Measurements from ENCODE around the gene AIRE. TPM values are rescaled to one million over a fixed set of nuclear protein-coding genes. Genes with fewer than 3 reads are reported as not detected.

AIRE gene
- total RNA-seq, 1 donor from 2014 or later = not detected

DNA sequence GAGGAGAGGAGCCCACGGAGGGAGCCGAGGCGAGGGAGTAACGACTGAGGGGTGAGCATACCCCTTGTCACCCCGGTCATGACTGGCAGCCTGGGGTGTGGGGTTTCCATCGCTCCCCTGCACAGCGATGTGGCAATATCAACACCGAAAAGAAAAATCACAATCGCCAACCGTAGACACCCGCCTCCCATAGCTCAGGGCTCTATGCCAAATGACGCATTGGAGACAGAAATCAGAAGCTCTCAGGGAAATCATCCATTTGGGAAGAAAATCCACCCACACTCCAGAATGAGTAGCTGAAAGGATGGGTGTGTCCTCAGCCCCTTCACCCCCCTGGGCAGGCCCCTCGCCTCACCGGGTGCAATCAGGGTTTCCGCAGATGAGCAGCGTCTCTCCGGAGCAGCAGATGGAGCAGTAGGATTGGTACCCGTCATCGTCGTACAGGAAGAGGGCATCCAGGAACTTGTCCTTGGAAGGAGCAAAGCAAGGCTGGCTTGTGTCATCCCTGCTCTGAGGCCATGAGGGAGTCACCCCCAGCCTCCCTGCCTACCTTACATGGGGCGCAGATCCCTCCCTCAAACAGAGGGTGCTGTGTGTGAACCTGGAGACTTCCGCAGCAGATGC lies 26.5 kb upstream of the AIRE start:
- peaks cover 10% of the 10 kb centered on the region for H3K9me3 Mint-ChIP-seq
- no peak overlapping the region for H3K4me3 ChIP-seq
- H3K36me3 Mint-ChIP-seq = no peaks in the 10 kb centered on the region
- H3K4me2 ChIP-seq = no peak overlapping the region
- H3K27me3 ChIP-seq = no peaks in the 10 kb centered on the region
- H3K4me1 ChIP-seq = peaks cover 11% of the 10 kb centered on the region
- no peak for DNase-seq (ENCODE audit: low spot score)
- TF ChIP-seq, protein P1, sequence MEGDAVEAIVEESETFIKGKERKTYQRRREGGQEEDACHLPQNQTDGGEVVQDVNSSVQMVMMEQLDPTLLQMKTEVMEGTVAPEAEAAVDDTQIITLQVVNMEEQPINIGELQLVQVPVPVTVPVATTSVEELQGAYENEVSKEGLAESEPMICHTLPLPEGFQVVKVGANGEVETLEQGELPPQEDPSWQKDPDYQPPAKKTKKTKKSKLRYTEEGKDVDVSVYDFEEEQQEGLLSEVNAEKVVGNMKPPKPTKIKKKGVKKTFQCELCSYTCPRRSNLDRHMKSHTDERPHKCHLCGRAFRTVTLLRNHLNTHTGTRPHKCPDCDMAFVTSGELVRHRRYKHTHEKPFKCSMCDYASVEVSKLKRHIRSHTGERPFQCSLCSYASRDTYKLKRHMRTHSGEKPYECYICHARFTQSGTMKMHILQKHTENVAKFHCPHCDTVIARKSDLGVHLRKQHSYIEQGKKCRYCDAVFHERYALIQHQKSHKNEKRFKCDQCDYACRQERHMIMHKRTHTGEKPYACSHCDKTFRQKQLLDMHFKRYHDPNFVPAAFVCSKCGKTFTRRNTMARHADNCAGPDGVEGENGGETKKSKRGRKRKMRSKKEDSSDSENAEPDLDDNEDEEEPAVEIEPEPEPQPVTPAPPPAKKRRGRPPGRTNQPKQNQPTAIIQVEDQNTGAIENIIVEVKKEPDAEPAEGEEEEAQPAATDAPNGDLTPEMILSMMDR (IDR thresholded peaks at IDR 0.05) = no peak
- peaks cover 11% of the 10 kb centered on the region for H3K27me3 Mint-ChIP-seq (ENCODE audit: insufficient read depth, low read depth)
- peaks cover 9% of the 10 kb centered on the region for H3F3A ChIP-seq (ENCODE audit: low read depth)
- H3K9me3 ChIP-seq (ENCODE audit: low read depth) = no peaks in the 10 kb centered on the region
- no peak overlapping the region for H3K27ac ChIP-seq
- no peaks in the 10 kb centered on the region for H3K36me3 ChIP-seq
- no peak overlapping the region for H3K27ac Mint-ChIP-seq
- H2AFZ ChIP-seq (replicated peaks) = no peak overlapping the region
- no peaks in the 10 kb centered on the region for H4K20me1 ChIP-seq (ENCODE audit: low read depth)
- H3K4me1 Mint-ChIP-seq = peaks cover 5% of the 10 kb centered on the region
- no peak overlapping the region for H3K9ac ChIP-seq
- H3K79me2 ChIP-seq (ENCODE audit: low read depth) = no peaks in the 10 kb centered on the region
- no peak overlapping the region for H3K4me3 Mint-ChIP-seq

DNA sequence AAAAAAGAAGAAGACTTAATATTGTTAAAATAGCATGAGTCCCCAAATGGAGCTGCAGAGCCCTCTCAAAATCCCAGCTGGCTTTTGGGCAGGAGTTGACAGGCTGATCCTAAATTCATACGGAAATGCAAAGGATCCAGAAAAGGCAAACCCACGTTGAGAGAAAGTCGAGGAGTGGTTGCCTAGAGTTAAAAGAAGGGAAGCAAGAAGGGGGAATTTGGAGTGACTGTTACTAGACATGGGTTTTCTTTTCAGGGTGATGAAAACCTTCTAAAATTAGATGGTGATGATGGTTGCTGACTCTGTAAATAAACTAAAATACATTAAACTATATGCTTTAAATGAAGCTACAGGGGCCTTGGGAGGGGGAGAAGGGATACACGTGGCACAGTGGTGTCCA lies 25.6 kb upstream of the AIRE start:
- peaks cover 14% of the 10 kb centered on the region for H3F3A ChIP-seq (ENCODE audit: low read depth)
- no peak overlapping the region for H3K27ac ChIP-seq
- H3K4me1 Mint-ChIP-seq = peaks cover 5% of the 10 kb centered on the region
- no peak for TF ChIP-seq EZH2phosphoT487 (IDR thresholded peaks at IDR 0.05)
- TF ChIP-seq, protein P1 (IDR thresholded peaks at IDR 0.05) = no peak
- no peak for TF ChIP-seq EZH2 (IDR thresholded peaks at IDR 0.05)
- H3K27me3 Mint-ChIP-seq (ENCODE audit: insufficient read depth, low read depth) = peaks cover 11% of the 10 kb centered on the region
- no peak overlapping the region for H3K9ac ChIP-seq
- H3K4me2 ChIP-seq = no peak overlapping the region
- no peaks in the 10 kb centered on the region for H3K36me3 Mint-ChIP-seq
- no peak overlapping the region for H3K4me3 Mint-ChIP-seq
- no peak overlapping the region for H2AFZ ChIP-seq (replicated peaks)
- no peak overlapping the region for H3K4me3 ChIP-seq
- no peaks in the 10 kb centered on the region for H4K20me1 ChIP-seq (ENCODE audit: low read depth)
- H3K36me3 ChIP-seq = no peaks in the 10 kb centered on the region
- H3K9me3 ChIP-seq (ENCODE audit: low read depth) = no peaks in the 10 kb centered on the region
- no peaks in the 10 kb centered on the region for H3K27me3 ChIP-seq
- no peaks in the 10 kb centered on the region for H3K79me2 ChIP-seq (ENCODE audit: low read depth)
- H3K9me3 Mint-ChIP-seq = peaks cover 10% of the 10 kb centered on the region
- peaks cover 11% of the 10 kb centered on the region for H3K4me1 ChIP-seq
- H3K27ac Mint-ChIP-seq = no peak overlapping the region
- no peak for DNase-seq (ENCODE audit: low spot score)

DNA sequence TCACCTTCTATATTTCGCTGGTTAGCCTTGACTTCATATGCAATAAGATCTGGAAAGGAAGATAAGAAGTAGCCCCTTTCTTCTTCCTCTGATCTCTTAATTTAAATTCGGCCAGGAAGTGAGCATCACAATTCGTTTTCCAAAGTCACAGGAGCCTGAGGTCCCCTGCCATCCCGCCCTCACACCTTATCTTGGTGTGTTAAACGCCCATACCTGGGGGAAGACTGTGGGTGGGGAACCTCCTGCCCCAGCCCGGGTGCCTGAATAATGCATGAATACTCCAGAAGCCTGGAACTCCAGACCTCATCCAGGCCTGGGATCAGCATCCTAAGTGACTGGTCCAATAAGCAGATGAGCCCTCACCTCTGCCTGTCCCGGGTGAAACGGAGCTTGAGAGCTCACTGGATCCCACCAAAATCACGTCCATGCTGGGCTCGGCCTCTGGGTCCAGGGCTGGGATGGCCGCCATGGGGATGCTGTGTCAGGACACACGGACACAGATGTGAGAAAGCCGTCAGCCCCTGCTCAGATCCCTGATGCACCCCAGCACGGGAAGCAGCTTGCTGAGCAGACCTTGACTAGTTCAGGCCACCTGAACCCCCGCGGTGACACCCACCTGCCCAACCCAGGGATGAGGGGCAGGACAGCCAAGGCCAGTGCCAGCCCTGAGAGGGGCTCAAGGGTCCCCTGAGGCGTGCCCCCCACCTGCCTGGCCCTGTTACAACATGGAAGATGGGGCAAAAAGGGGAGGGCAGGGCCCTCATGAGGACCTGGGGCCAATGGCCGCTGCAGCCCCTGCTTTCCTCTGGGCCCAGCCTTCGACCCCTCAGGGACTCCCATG lies 24.7 kb upstream of the AIRE start:
- no peaks in the 10 kb centered on the region for H3K9me3 ChIP-seq (ENCODE audit: low read depth)
- Mint-ChIP-seq H3K4me1 (peaks cover 5% of the 10 kb centered on the region), H3K27ac (no peak overlapping the region), H3K27me3 (ENCODE audit: insufficient read depth, low read depth) (peaks cover 11% of the 10 kb centered on the region), H3K9me3 (peaks cover 10% of the 10 kb centered on the region), H3K4me3 (no peak overlapping the region), H3K36me3 (no peaks in the 10 kb centered on the region)
- H3K27me3 ChIP-seq = no peaks in the 10 kb centered on the region
- no peak for TF ChIP-seq EZH2phosphoT487 (IDR thresholded peaks at IDR 0.05)
- no peak for TF ChIP-seq EZH2 (IDR thresholded peaks at IDR 0.05)
- TF ChIP-seq, protein P1 (IDR thresholded peaks at IDR 0.05) = no peak
- peaks cover 14% of the 10 kb centered on the region for H3F3A ChIP-seq (ENCODE audit: low read depth)
- no peak overlapping the region for H3K9ac ChIP-seq
- no peak for DNase-seq (ENCODE audit: low spot score)
- H3K4me3 ChIP-seq = no peak overlapping the region
- H3K27ac ChIP-seq = no peak overlapping the region
- peaks cover 11% of the 10 kb centered on the region for H3K4me1 ChIP-seq
- H3K79me2 ChIP-seq (ENCODE audit: low read depth) = no peaks in the 10 kb centered on the region
- H4K20me1 ChIP-seq (ENCODE audit: low read depth) = no peaks in the 10 kb centered on the region
- no peak overlapping the region for H3K4me2 ChIP-seq
- H3K36me3 ChIP-seq = no peaks in the 10 kb centered on the region
- H2AFZ ChIP-seq (replicated peaks) = no peak overlapping the region
